D721Med (cell line): ENCODE results near the gene CDK5RAP2.
"Not testable (repeated sequence)": the region's sequence is repeated elsewhere in the genome, so short reads cannot be mapped to it uniquely, and the experiment has no call there.

Experiments used
- DNase-seq: peaks from one replicate; pipeline ENCODE4 v3.0.0; 2011; ENCODE audit warnings: low spot score; ENCODE audit not compliant: insufficient read length
- FAIRE-seq: peaks from 2 replicates; lab custom pipeline; 2011; peaks lifted over from hg19 to GRCh38; lab: Jason Lieb, UNC
- CTCF ChIP-seq: IDR thresholded peaks from 2 replicates; pipeline ENCODE4 v1.5.1; 2012; ENCODE audit warnings: mild to moderate bottlenecking, control low read depth; ENCODE audit not compliant: insufficient read depth; ENCODE audit errors: missing control alignments

CDK5RAP2 gene

GRCh38 chr9:120464887-120465421, 115.0 kb downstream of the CDK5RAP2 start:
- DNase-seq: no peak
- FAIRE-seq: no peak
- no peak for TF ChIP-seq CTCF

- no peak for FAIRE-seq
- TF ChIP-seq CTCF: no peak
- DNase-seq: no peak
These were observed 115.6 kb downstream of the CDK5RAP2 start for GRCh38 chr9:120464176-120464886.

- no peak for FAIRE-seq
- DNase-seq: no peak
- TF ChIP-seq CTCF: no peak
These were observed 116.2 kb downstream of the CDK5RAP2 start for GRCh38 chr9:120463765-120464164.

- DNase-seq, FAIRE-seq: not testable (repeated sequence)
These were observed 118.3 kb downstream of the CDK5RAP2 start for GRCh38 chr9:120461677-120462076.

- DNase-seq (no peak), FAIRE-seq (no peak)
- no peak for TF ChIP-seq CTCF
These were observed 123.7 kb downstream of the CDK5RAP2 start for GRCh38 chr9:120456218-120456617.

GRCh38 chr9:120454467-120454866, 125.5 kb downstream of the CDK5RAP2 start:
- DNase-seq (no peak), FAIRE-seq (no peak)
- no peak for TF ChIP-seq CTCF

GRCh38 chr9:120453792-120454191, 126.2 kb downstream of the CDK5RAP2 start:
- no peak for DNase-seq
- no peak for TF ChIP-seq CTCF
- FAIRE-seq: no peak
